Measurements from ENCODE around the gene PTPRA. TPM values are rescaled to one million over a fixed set of nuclear protein-coding genes. Genes with fewer than 3 reads are reported as not detected.

The PTPRA gene
- total and polyA plus RNA-seq, 2 of the 4 experiments (the other 2 are of a cell fraction), result 35.0 to 50.0 TPM

DNA sequence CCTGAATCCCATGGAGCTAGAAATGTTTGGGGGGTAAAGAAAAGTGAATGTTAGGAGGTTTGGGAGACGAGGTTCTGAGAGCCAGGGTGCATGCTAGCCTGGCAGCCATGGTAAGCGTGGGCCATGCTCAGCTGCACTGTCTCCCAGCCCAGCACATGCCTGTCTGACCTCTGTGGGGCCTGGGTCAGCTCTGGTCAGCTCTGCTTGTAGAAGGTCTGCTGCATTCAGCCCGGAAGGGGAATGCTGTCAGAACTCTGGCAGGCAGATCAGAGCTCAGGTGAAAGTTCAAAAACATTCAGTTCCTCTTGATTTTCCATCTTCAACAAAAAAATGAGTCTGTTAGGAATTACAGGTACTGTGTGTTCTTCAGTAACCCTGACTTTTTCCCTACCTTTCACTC, 164.4 kb downstream of the PTPRA start:
- Histone ChIP-seq H2BK20ac (ENCODE audit: low read depth, low read length) (no peak overlapping the region), H4K5ac (ENCODE audit: low read depth, low read length) (no peak overlapping the region), H2AK9ac (replicated peaks; ENCODE audit: low read depth, low read length, poor library complexity) (no peak overlapping the region), H4K8ac (ENCODE audit: low read depth in 2 of 2, low read length in 2 of 2) (no peak overlapping the region), H3K9me1 (ENCODE audit: insufficient read depth, low read length) (no peaks in the 10 kb centered on the region), H3K18ac (ENCODE audit: low read depth, low read length) (no peak overlapping the region), H3K23ac (ENCODE audit: low read depth, low read length) (no peak overlapping the region), H3K27me3 (ENCODE audit: control insufficient read depth, insufficient read depth, low read length) (no peaks in the 10 kb centered on the region), H3K14ac (replicated peaks; ENCODE audit: low read depth, low read length) (no peak overlapping the region), H3K9ac (ENCODE audit: low read depth, low read length) (no peak overlapping the region), H4K20me1 (ENCODE audit: insufficient read depth, low read length) (no peaks in the 10 kb centered on the region), H3K4ac (ENCODE audit: low read depth, low read length) (no peak overlapping the region), H2BK5ac (ENCODE audit: low read depth, low read length, poor library complexity, severe bottlenecking) (no peak overlapping the region), H2BK120ac (ENCODE audit: low read depth, low read length) (no peak overlapping the region), H4K91ac (ENCODE audit: insufficient read depth, low read depth, low read length) (no peak overlapping the region), H3K79me1 (ENCODE audit: low read depth in 1 of 2, low read length in 2 of 2) (no peaks in the 10 kb centered on the region), H3K4me3 (ENCODE audit: insufficient read depth, low read depth, low read length) (no peak overlapping the region), H3K36me3 (ENCODE audit: control insufficient read depth, insufficient read depth, low read length) (peaks cover 54% of the 10 kb centered on the region), H2AFZ (replicated peaks; ENCODE audit: low read length, poor library complexity) (no peak overlapping the region), H3K9me3 (ENCODE audit: control insufficient read depth, insufficient read depth, low read length) (no peaks in the 10 kb centered on the region), H2AK5ac (ENCODE audit: low read depth, low read length) (no peak overlapping the region), H2BK15ac (ENCODE audit: low read depth, low read length) (no peak overlapping the region), H3K4me2 (ENCODE audit: low read depth, low read length) (no peak overlapping the region), H3K4me1 (ENCODE audit: control insufficient read depth, insufficient read depth, low read length) (peaks cover 6% of the 10 kb centered on the region; the same call in 1 of the 2 replicates), H3K27ac (ENCODE audit: insufficient read depth, low read length) (no peak overlapping the region), H3K56ac (ENCODE audit: extremely low read depth, insufficient read depth, low read length) (no peak overlapping the region)
- in situ Hi-C loops (cut with MboI; ENCODE audit: low sequenced_read_pairs), result no loop called here
- TF ChIP-seq BHLHE40 (IDR thresholded peaks at IDR 0.05; ENCODE audit: low read depth, low read length), result no peak
- no peak for TF ChIP-seq USF2 (IDR thresholded peaks at IDR 0.05; ENCODE audit: low read depth, low read length)
- TF ChIP-seq MXI1 (IDR thresholded peaks at IDR 0.05; ENCODE audit: borderline replicate concordance, low read depth, low read length), result no peak
- dilution Hi-C loops (cut with HindIII; ENCODE audit: low sequenced_read_pairs, unreplicated experiment), result no loop called here
- no CpG with 5 or more reads among the region's 3 CpGs for WGBS, 2 experiments (ENCODE audit: extremely low coverage in 2 of 2, insufficient read length in 1 of 2)
- ATAC-seq (ENCODE audit: low read depth), result no peak
- intact Hi-C loops (cut with micrococcal nuclease), result no loop called here
- no TSS peak for BruUV-seq (replicated peaks)
- ChIA-PET POLR2A (ENCODE audit: unreplicated experiment) (no interaction called here), CTCF (no interaction called here)
- no peak for DNase-seq

Data from IMR-90 (cell line).